ENCODE measurements around the gene TRAF2.
A peak's percentile ranks its signal among the peaks of the same experiment; 100 is the strongest.

TRAF2 gene

DNA sequence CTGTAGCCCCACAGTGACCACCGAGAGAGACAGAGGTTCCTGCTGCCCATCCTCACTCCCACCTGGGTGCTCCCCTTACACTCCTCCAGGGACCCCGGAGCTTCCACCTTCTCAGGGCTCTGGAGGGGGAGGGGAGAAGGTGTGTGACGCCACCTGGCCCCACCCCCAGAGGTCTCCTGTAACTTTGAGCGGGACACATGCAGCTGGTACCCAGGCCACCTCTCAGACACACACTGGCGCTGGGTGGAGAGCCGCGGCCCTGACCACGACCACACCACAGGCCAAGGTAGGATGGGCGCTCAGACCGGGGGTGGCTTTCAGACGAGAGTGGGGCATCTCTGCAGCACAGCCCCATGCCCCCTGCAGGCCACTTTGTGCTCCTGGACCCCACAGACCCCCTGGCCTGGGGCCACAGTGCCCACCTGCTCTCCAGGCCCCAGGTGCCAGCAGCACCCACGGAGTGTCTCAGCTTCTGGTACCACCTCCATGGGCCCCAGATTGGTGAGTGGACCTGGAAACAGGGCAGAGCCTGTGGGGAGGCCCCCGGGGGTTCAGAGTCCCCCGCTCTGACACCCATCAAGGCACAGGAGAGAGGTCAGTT, 29.7 kb upstream of the TRAF2 start:
- no peak for TF ChIP-seq EZH2 (IDR thresholded peaks at IDR 0.05; ENCODE audit: borderline replicate concordance, low read length)
- TF ChIP-seq, protein P1, sequence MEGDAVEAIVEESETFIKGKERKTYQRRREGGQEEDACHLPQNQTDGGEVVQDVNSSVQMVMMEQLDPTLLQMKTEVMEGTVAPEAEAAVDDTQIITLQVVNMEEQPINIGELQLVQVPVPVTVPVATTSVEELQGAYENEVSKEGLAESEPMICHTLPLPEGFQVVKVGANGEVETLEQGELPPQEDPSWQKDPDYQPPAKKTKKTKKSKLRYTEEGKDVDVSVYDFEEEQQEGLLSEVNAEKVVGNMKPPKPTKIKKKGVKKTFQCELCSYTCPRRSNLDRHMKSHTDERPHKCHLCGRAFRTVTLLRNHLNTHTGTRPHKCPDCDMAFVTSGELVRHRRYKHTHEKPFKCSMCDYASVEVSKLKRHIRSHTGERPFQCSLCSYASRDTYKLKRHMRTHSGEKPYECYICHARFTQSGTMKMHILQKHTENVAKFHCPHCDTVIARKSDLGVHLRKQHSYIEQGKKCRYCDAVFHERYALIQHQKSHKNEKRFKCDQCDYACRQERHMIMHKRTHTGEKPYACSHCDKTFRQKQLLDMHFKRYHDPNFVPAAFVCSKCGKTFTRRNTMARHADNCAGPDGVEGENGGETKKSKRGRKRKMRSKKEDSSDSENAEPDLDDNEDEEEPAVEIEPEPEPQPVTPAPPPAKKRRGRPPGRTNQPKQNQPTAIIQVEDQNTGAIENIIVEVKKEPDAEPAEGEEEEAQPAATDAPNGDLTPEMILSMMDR (IDR thresholded peaks at IDR 0.05; ENCODE audit: low read length) = peak; percentile 8; the same call in 1 of the 2 replicates

DNA sequence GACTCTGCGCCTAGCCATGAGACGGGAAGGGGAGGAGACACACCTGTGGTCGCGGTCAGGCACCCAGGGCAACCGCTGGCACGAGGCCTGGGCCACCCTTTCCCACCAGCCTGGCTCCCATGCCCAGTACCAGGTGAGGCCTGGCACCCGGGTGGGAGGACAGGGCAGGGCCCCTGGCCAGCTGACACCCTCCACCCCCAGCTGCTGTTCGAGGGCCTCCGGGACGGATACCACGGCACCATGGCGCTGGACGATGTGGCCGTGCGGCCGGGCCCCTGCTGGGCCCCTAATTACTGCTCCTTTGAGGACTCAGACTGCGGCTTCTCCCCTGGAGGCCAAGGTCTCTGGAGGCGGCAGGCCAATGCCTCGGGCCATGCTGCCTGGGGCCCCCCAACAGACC, 29.1 kb upstream of the TRAF2 start:
- no peaks in the 10 kb centered on the region for H3K27me3 ChIP-seq (ENCODE audit: insufficient read depth, low read length)
- no peak overlapping the region for H3K4me3 ChIP-seq (ENCODE audit: low read depth, low read length, poor library complexity, severe bottlenecking)
- no peaks in the 10 kb centered on the region for H3K9me3 ChIP-seq (ENCODE audit: low read length)
- TF ChIP-seq EZH2 (IDR thresholded peaks at IDR 0.05; ENCODE audit: borderline replicate concordance, low read length) = no peak
- TF ChIP-seq, protein P1 (IDR thresholded peaks at IDR 0.05; ENCODE audit: low read length) = no peak
- H3F3A ChIP-seq (ENCODE audit: insufficient read depth, low read length) = no peaks in the 10 kb centered on the region
- no peaks in the 10 kb centered on the region for H3K4me1 ChIP-seq (ENCODE audit: insufficient read depth, low read length, severe bottlenecking)
- no peaks in the 10 kb centered on the region for H3K9me2 ChIP-seq (ENCODE audit: low read depth, low read length)
- H3K27ac ChIP-seq (ENCODE audit: low read depth, low read length, poor library complexity, severe bottlenecking) = no peak overlapping the region
- H3K36me3 ChIP-seq (ENCODE audit: insufficient read depth, low read length) = peaks cover 18% of the 10 kb centered on the region
- no peaks in the 10 kb centered on the region for H4K20me1 ChIP-seq (ENCODE audit: insufficient read depth, low read length)
- no peak overlapping the region for H3K4me2 ChIP-seq (ENCODE audit: low read length)
- no peak overlapping the region for H3K9ac ChIP-seq (ENCODE audit: low read length)
- no peak overlapping the region for H2AFZ ChIP-seq (ENCODE audit: low read length)
- no peaks in the 10 kb centered on the region for H3K79me2 ChIP-seq (ENCODE audit: insufficient read depth, low read length)

More for the DNA sequence above, 29.7 kb upstream of the TRAF2 start:
- no peak overlapping the region for H3K27ac ChIP-seq (ENCODE audit: low read depth, low read length, poor library complexity, severe bottlenecking)
- H3K79me2 ChIP-seq (ENCODE audit: insufficient read depth, low read length) = no peaks in the 10 kb centered on the region
- no peaks in the 10 kb centered on the region for H3K9me3 ChIP-seq (ENCODE audit: low read length)
- no peaks in the 10 kb centered on the region for H3F3A ChIP-seq (ENCODE audit: insufficient read depth, low read length)
- no peaks in the 10 kb centered on the region for H3K4me1 ChIP-seq (ENCODE audit: insufficient read depth, low read length, severe bottlenecking)
- H3K36me3 ChIP-seq (ENCODE audit: insufficient read depth, low read length) = peaks cover 13% of the 10 kb centered on the region
- H2AFZ ChIP-seq (ENCODE audit: low read length) = no peak overlapping the region
- no peak overlapping the region for H3K4me2 ChIP-seq (ENCODE audit: low read length)
- no peaks in the 10 kb centered on the region for H4K20me1 ChIP-seq (ENCODE audit: insufficient read depth, low read length)
- no peak overlapping the region for H3K4me3 ChIP-seq (ENCODE audit: low read depth, low read length, poor library complexity, severe bottlenecking)
- no peaks in the 10 kb centered on the region for H3K9me2 ChIP-seq (ENCODE audit: low read depth, low read length)
- no peak overlapping the region for H3K9ac ChIP-seq (ENCODE audit: low read length)
- no peaks in the 10 kb centered on the region for H3K27me3 ChIP-seq (ENCODE audit: insufficient read depth, low read length)

DNA sequence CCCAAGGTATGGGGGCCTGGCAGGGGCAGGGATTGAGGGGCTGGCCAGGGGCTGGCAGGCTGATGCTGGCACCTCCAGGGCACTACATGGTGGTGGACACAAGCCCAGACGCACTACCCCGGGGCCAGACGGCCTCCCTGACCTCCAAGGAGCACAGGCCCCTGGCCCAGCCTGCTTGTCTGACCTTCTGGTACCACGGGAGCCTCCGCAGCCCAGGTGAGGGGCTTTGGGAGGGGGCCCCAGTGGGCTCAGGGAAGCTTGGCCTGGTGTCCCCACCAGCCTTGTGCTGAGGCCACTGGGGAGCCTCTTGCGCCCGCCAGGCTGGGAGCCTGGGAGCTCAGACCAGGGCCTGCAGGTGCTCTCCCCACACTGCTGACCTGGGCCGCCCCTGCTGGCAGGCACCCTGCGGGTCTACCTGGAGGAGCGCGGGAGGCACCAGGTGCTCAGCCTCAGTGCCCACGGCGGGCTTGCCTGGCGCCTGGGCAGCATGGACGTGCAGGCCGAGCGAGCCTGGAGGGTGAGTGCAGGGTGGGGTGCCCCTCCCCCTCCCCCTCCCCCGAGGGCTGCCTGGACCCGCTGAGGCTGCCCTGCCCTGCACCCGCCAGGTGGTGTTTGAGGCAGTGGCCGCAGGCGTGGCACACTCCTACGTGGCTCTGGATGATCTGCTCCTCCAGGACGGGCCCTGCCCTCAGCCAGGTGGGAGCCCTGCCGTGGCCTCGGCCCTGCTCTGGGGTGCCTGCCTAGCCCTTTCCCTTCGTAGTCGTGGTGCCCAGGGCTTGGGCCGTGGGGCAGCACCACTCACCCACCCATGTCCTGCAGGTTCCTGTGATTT, 28.5 kb upstream of the TRAF2 start:
- Histone ChIP-seq H4K20me1 (ENCODE audit: insufficient read depth, low read length) (no peaks in the 10 kb centered on the region), H3K4me2 (ENCODE audit: low read length) (no peak overlapping the region), H3K27ac (ENCODE audit: low read depth, low read length, poor library complexity, severe bottlenecking) (no peak overlapping the region), H3K9ac (ENCODE audit: low read length) (no peak overlapping the region), H3K9me2 (ENCODE audit: low read depth, low read length) (no peaks in the 10 kb centered on the region), H3K79me2 (ENCODE audit: insufficient read depth, low read length) (no peaks in the 10 kb centered on the region), H3F3A (ENCODE audit: insufficient read depth, low read length) (no peaks in the 10 kb centered on the region), H3K9me3 (ENCODE audit: low read length) (no peaks in the 10 kb centered on the region), H3K36me3 (ENCODE audit: insufficient read depth, low read length) (peaks cover 24% of the 10 kb centered on the region), H3K4me3 (ENCODE audit: low read depth, low read length, poor library complexity, severe bottlenecking) (no peak overlapping the region), H3K27me3 (ENCODE audit: insufficient read depth, low read length) (no peaks in the 10 kb centered on the region), H2AFZ (ENCODE audit: low read length) (no peak overlapping the region), H3K4me1 (ENCODE audit: insufficient read depth, low read length, severe bottlenecking) (no peaks in the 10 kb centered on the region)
- no peak for TF ChIP-seq EZH2 (IDR thresholded peaks at IDR 0.05; ENCODE audit: borderline replicate concordance, low read length)
- TF ChIP-seq, protein P1 (IDR thresholded peaks at IDR 0.05; ENCODE audit: low read length) = no peak
